ENCODE results near the gene LRRC8C. TPM values are rescaled to one million over a fixed set of nuclear protein-coding genes. Genes with fewer than 3 reads are reported as not detected.

The LRRC8C gene
- total and polyA plus RNA-seq, 2 of the 8 experiments (the other 6 are each of a cell fraction or from before 2014, with no cell fraction given), result 1.1 to 2.1 TPM

DNA sequence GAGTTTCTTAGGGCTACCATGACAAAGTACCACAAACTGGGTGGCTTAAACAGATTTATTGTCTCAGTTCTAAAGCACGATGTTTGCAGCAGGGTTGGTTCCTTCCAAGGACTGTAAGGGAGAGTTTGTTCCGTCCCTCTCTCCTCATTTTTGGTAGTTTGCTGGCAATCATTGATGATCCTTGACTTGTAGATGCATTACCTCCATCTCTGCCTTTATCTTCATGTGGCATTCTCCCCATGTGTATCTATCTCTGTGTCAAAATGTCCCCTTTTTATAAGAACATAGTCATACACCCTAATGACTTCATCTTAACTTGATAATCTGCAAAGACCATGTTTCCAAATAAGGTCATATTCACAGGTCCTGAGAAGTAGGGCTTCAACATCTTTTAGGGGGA, 90.2 kb downstream of the LRRC8C start:
- Histone ChIP-seq H2BK120ac (replicated peaks; ENCODE audit: low read depth, low read length) (no peak overlapping the region), H3K14ac (ENCODE audit: insufficient read length) (no peak overlapping the region), H3K9ac (replicated peaks in 1 of 4; ENCODE audit: extremely low read depth in 1 of 4, low read depth in 3 of 4, low read length in 3 of 4) (no peak overlapping the region), H3K56ac (replicated peaks; ENCODE audit: insufficient read length, low read depth, low read length) (no peak overlapping the region), H4K8ac (ENCODE audit: extremely low read depth, insufficient read depth, low read length) (no peak overlapping the region), H3K36me3 (ENCODE audit: control insufficient read depth in 2 of 4, insufficient read depth in 4 of 4, low read length in 3 of 4) (no peaks in the 10 kb centered on the region), H4K91ac (replicated peaks; ENCODE audit: insufficient read length, low read length) (no peak overlapping the region), H3K27ac (ENCODE audit: low read depth, low read length) (no peak overlapping the region), H3K27me3 (replicated peaks in 1 of 4; ENCODE audit: control insufficient read depth in 3 of 4, extremely low read depth in 1 of 4, insufficient read depth in 3 of 4, low read length in 3 of 4) (no peaks in the 10 kb centered on the region), H2BK20ac (ENCODE audit: low read length) (no peak overlapping the region), H4K20me1 (replicated peaks in 1 of 2; ENCODE audit: control insufficient read depth in 1 of 2, insufficient read depth in 2 of 2, low read length in 2 of 2) (no peaks in the 10 kb centered on the region), H3K23me2 (ENCODE audit: low read depth, low read length) (no peaks in the 10 kb centered on the region), H2BK15ac (ENCODE audit: low read length) (no peak overlapping the region), H3K4me2 (ENCODE audit: insufficient read depth in 1 of 2, low read depth in 2 of 2, low read length in 2 of 2) (no peak overlapping the region), H3K9me3 (ENCODE audit: insufficient read depth in 2 of 2, low read depth in 1 of 2, low read length in 1 of 2) (no peaks in the 10 kb centered on the region), H3K23ac (ENCODE audit: insufficient read length) (no peak overlapping the region), H3K79me2 (ENCODE audit: control insufficient read depth in 1 of 2, insufficient read depth in 2 of 2, low read length in 2 of 2) (no peaks in the 10 kb centered on the region), H4K5ac (ENCODE audit: insufficient read length, low read depth, low read length) (no peak overlapping the region), H2BK12ac (ENCODE audit: low read depth, low read length) (no peak overlapping the region), H3K4ac (replicated peaks; ENCODE audit: insufficient read length, low read depth, low read length) (no peak overlapping the region), H2AK5ac (ENCODE audit: low read depth, low read length) (no peak overlapping the region), H3K79me1 (ENCODE audit: low read depth, low read length) (no peaks in the 10 kb centered on the region), H3K18ac (ENCODE audit: extremely low read depth, low read length) (no peak overlapping the region), H3K4me3 (ENCODE audit: extremely low read depth in 1 of 4, insufficient read depth in 2 of 4, low read depth in 3 of 4, low read length in 4 of 4) (no peak overlapping the region), H2BK5ac (ENCODE audit: low read depth, low read length) (no peak overlapping the region), H3K4me1 (replicated peaks in 1 of 4; ENCODE audit: control insufficient read depth in 3 of 4, insufficient read depth in 4 of 4, low read length in 3 of 4) (no peaks in the 10 kb centered on the region), H2AFZ (ENCODE audit: low read length) (no peak overlapping the region)
- WGBS, 2 experiments (ENCODE audit: extremely low coverage in 1 of 2, insufficient coverage in 1 of 2, insufficient read length in 1 of 2, insufficient replicate concordance in 2 of 2, low coverage in 1 of 2, low lambda C conversion rate in 2 of 2, missing lambda C conversion rate in 1 of 2), result 85% methylated on average over 2 of the region's 2 CpGs; no CpG with 5 or more reads in 1 of the 2 experiments
- DNase-seq (ENCODE audit: low read depth in 1 of 2, low spot score in 2 of 2), result no peak
- ChIA-PET POLR2A (ENCODE audit: partially characterized antibody) (no interaction called here), CTCF (ENCODE audit: partially characterized antibody) (interaction anchor here (0.8 to 1.0 kb wide), 2 partner anchors 42 to 92 kb away, joined by 3 read pairs; no protein-coding TSS in a partner anchor)
- TF ChIP-seq, protein P1, sequence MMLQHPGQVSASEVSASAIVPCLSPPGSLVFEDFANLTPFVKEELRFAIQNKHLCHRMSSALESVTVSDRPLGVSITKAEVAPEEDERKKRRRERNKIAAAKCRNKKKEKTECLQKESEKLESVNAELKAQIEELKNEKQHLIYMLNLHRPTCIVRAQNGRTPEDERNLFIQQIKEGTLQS (IDR thresholded peaks at IDR 0.05; ENCODE audit: insufficient read depth, low read depth, low read length), result no peak
- TF ChIP-seq CHD1 (IDR thresholded peaks at IDR 0.05; ENCODE audit: low read depth, low read length), result no peak
- TF ChIP-seq SIX5 (IDR thresholded peaks at IDR 0.05; ENCODE audit: low read depth, low read length), result no peak
- no peak for TF ChIP-seq CREB1 (IDR thresholded peaks at IDR 0.05)
- no peak for TF ChIP-seq EP300 (IDR thresholded peaks at IDR 0.05; ENCODE audit: borderline replicate concordance in 1 of 2, low read depth in 2 of 2, low read length in 2 of 2)
- no peak for FAIRE-seq

Measured in H1 (cell line).